GM19238 (cell line): ENCODE measurements around the gene SLCO2A1.

Experiments
- DNase-seq: peaks from one replicate; pipeline ENCODE4 v3.0.0; 2011; ENCODE audit warnings: low spot score; ENCODE audit not compliant: insufficient read length

The SLCO2A1 gene

GRCh38 chr3:133899311-133899710 lies 130.4 kb downstream of the SLCO2A1 start:
- DNase-seq = no peak

- DNase-seq = no peak
Measured at GRCh38 chr3:133897547-133897946, 132.2 kb downstream of the SLCO2A1 start.

DNA sequence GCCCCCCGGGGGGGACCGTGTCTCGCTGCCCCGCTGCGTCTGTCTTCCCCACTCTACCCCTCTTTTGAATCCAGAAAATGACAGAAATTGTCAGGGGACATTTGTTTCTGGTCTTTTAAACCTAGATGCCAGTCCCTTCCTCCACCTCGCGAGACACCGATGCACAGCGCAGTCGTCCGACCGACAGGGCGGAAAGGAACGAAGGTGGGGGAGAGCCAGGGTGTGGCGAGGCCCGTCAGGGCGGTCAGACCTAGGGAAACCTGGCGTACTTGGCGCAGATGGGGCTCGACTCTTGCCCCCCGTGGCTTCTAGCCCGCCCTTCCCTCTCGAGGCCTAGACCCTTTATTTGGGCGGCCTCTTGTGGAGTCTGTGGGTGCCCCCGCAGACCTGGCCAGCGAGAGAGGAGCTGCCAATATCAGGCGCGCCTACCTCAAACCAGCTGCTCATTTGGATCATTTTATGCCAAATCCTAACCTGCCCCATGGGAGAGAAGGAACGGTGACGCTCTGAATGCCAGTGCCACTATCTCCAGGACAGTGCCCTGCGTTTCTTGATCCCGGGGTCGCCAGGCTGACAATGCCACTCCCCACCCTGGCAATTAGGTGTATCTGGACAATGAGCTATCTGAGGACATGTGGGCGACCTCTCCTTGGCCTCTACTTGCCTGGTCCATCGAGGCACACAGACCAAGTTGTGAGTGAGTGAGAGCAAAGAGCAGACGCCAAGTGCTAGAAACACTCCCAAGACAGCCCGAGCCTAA lies 133.5 kb downstream of the SLCO2A1 start:
- no peak for DNase-seq

DNA sequence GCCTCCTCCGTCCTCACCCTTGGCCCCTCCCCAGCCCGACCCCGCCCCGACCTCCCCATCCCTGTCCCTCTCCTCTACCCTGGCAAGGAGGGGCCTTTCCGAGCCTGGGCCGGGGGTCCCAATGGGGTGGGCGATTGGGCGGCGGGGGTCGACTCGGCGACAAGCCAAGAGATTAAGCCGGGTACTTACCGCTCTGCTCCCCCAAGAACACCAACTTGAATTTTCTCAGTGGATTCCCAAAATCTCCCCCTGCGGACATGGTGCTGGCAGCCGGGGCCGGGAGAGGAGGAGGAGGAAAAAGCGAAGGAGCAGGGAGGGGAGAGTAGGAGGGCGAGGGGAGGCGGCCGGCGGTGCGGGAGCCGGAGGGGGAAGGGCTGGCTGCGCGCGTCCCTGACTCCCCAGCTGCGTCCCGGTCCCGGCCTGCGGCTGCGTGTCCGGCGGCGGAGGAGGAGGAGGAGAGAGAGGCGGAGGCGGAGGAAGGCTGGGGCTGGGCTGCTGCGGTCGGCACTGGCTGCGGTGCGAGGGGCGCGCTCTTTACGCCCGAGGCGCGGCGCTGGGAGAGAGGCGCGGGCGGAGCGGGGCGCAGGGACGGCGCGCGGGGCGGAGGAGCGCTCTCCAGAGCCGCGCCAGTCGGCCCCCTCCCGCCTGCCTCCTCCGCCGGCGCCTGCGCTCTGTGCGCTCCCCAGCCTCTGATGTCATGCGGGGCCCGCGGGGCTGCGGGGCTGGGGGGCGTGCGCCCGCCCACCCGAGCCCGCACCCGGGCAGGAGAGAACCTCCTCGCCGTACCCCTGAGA lies 134.3 kb downstream of the SLCO2A1 start, which contains the start of gene RAB6B:
Gene RAB6B (minus strand): TSS at position 675 of the 794 bp plus-strand sequence. CDS start 416 bp downstream, at position 259.
- no peak for DNase-seq

GRCh38 chr3:133894353-133895207 lies 135.1 kb downstream of the SLCO2A1 start:
- no peak for DNase-seq

DNA sequence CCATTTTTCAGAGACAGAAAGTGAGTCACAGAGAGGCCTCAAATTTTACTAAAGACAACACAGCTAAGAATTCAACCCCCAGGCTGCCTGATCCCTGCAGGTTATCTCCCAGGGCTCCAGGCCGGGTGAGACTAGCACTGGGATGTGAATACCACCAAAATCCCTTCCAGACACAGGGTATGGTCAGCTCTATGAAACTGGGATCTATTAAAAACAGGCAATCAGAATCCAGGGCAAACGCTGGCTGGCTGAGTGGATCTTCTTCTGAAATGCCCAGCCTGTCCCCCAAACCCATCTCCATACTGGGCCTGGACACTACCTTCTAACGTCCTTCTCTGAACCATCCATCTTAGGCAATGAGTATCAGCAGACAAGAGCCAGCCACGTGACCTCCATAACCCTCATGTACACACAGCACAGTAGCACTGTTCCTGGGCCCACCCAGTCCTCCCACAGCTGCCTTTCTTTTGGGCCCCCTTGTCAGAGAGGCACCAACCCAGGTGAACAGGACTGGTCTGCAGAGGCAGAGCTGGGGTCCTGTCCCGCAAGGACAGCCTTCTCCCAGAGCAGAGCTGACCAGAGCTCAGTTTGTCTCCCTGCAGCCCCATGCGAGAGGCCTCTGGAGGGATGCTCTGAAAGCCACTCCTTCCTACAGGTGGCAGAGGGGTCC lies 135.9 kb downstream of the SLCO2A1 start:
- DNase-seq = no peak

DNA sequence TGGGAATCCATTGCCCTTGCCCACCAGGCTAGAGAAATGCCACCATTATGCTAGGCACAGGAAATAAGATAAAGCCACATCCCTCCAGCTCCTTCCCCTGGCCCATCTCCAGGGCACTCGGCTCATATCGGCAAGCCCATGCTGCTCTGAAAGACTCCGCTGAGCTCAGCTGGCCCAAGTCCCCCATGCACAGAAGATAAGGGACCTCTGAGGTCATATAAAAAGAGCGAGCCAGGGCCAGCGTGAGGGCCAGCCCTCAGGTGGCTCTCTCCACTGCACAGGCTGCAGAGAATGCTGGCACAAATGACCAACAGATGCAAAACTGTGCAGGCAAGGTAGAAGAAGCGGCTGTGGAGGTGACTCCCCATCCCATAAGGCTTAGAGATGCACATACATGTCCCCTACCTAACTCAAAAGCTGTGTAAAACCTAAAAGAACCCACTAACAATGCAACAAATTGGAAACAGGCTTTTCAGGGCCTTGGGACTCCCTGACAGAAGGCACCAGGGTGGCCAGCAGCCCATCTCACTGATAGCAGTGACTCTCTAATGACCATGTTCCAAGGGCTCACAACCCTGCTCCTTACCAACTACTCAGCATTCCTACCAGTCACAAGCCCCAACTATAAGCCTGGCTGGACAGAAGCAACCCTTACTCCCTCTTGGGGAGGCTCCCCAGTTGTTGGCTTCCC lies 137.0 kb downstream of the SLCO2A1 start:
- DNase-seq = no peak

GRCh38 chr3:133891662-133892378 lies 137.9 kb downstream of the SLCO2A1 start:
- DNase-seq = no peak

DNA sequence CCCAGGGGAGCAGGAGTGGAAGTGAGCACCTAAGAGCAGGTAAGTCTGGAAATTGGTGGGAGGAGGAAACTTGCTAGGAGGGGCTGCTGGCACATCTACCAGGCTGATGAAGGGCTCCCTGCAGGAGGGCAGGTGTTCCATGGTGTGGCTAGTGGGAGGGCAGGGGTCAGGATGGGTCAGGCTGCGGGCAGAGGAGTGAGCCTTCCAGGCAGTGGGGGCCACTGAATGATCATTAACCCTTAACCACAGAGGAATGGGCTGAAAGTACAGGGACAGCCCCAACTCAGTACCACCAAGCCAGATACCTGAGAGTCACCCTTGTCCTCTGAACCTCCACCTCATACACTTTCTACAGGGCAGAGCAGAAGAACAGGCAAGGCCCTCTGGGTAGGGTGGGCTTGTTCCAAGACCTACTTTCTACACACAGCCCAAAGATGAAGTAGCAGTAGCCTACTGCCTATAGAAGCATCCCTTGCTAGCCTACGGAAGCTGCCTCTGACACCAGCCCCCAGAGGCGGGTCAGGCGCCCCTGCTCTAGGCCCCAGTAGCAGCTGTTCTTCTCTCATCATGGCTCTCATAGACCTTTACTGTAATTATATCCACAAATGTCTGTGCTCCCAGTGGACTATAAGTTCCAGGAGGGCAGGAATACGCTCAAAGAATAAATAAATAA lies 138.6 kb downstream of the SLCO2A1 start:
- DNase-seq = no peak

GRCh38 chr3:133890037-133890436 lies 139.7 kb downstream of the SLCO2A1 start:
- DNase-seq = no peak

DNA sequence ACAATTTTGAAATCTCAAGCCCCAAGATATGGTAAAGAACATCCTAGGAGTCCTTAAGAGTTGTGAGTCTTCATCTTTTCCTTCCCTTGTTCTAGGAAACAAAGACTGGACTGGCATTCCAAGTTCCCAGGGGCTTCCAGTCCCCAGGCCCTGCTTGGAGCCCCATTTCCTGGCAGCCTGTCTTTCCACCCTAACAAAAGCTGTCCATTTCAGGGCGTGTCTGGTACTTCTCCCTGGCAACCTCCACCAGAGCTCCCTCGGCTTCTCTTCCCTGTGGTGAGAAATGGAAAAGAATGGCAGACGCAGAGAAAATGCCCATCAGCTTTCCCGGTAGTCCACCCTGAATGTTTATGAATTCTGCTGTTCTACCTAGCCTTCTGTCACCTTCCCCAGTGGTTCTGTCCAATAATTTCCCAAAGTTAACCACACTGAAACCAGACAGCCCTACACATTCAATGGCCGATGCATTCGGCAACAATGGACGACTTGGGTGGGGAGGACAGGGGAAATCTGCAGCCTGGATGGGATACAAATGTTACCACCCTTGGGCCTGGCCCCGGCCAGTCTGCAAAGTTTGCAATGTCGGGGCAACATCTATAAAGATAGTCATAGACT lies 140.9 kb downstream of the SLCO2A1 start:
- no peak for DNase-seq

DNA sequence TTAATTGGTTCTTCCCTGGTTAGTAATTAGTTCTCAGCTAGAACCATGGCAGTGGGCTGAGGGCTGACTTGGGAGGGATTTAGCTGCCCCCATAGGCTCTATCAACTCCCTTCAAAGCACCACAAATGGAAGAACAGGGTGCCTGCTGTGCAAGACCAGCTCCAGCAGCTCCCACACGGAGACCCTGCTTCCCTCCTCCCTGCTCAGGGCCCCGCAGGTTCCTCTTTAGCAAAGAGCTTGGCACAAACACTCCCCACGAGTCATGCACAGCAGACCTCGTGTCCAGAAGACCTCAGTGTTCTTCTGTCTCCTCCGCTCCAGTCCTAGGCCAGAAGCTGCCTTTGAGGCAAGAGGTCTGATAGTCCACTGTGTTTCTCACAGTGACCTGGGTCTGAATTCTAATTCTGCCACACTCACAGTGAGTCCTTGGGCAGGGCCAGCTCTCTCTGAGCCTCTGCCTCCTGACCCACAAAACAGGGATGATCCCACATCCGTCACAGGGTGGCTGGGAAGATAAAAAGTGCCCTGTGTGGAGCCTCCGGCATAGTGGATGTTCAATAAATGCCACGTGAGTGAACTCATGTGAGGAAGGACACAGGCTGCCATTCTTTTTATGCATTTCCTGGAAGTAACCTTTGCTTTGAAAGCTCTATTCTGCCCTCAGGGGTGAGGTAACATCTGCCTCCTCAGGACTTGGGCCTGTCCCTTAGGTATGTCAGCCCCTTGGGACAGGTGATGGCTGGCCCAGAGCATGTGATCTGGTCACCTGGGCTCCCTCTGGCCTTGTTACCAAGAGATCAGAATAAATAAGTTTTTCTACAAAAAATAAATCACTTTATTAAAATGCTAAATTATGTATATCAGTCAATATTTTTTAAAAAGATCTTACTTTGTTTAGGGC lies 141.7 kb downstream of the SLCO2A1 start:
- no peak for DNase-seq

DNA sequence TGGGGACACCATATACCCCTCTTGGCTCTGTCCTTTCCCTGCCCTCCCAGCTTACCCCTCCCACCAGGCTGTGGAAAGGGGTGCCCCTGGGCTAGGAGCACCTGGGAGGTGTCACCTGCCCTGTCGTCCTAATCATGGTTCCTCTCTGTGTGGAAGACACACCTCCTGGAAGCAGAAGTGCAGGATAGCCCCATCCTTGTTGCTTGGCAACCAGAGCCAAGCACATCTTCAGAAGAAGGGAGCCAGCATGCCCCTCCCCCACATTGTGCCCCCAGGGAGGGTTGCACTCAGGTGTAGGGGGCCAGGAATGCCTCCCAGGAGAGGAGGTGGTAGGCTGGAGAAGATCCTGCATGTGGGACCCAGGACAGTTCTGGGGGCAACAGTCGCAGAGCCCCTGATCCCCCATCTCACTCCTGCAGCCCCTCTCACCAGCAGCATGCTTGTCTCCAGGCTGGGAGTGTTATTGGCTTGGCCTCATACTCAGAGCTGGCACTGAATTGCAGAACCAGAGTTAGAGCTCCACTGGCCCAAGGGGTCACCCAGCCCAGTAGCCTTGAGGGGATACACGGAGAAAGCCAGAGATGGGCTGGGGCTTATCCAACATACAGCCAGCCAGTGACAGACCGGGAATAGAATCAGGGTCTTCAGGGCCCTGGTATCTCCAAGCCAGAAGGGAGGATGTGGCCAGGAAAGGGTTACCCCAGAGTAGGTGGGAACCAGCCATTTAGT lies 142.5 kb downstream of the SLCO2A1 start:
- no peak for DNase-seq

GRCh38 chr3:133886031-133886722 lies 143.5 kb downstream of the SLCO2A1 start:
- DNase-seq = no peak

GRCh38 chr3:133884887-133885711 lies 144.6 kb downstream of the SLCO2A1 start:
- DNase-seq = no peak
